ENCODE data around the gene HM13. TPM values are rescaled to one million over a fixed set of nuclear protein-coding genes. Genes with fewer than 3 reads are reported as not detected.
A peak's percentile ranks its signal among the peaks of the same experiment; 100 is the strongest.
"Not testable (repeated sequence)": the region's sequence is repeated elsewhere in the genome, so short reads cannot be mapped to it uniquely, and the experiment has no call there.

The HM13 gene
- total and polyA plus RNA-seq, 9 of the 15 experiments (the other 6 are each of a cell fraction or from before 2014, with no cell fraction given) = 7.7 to 136 (median 74.5) TPM

DNA sequence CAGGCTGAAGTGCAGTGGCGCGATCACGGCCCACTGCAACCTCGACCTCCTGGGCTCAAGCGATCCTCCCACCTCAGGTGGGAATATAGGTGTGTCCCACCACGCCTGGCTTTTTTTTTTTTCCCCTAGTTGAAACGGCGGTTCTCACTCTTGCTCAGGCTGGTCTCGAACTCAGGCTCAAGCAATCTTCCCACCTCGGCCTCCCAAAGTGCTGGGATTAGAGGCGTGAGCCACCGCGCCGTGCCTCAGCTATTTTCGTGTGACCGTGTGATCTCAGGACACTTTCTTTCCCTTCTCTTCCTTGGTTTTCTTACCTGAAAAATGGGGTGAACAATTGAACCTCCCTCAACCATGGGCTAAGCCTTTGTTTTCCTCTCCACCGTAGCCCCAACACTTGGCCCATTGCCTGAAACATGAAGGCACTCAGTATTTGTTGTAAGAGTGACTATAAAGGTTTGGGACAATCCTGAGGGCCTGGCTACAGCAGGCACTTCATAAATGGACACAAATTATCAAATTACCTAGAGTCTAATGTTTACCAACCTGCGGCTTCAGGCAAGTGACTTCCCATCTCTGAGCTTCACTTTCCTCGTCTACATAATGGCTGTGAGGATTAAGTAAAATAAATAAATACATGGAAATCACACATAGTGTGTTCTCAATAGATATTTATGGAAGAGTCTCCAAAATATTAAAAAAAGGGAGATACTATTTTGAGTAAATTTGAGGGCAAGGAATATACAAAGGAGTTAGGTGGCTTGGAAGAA, 59.5 kb downstream of the HM13 start (continued):
- TF ChIP-seq, protein P1, sequence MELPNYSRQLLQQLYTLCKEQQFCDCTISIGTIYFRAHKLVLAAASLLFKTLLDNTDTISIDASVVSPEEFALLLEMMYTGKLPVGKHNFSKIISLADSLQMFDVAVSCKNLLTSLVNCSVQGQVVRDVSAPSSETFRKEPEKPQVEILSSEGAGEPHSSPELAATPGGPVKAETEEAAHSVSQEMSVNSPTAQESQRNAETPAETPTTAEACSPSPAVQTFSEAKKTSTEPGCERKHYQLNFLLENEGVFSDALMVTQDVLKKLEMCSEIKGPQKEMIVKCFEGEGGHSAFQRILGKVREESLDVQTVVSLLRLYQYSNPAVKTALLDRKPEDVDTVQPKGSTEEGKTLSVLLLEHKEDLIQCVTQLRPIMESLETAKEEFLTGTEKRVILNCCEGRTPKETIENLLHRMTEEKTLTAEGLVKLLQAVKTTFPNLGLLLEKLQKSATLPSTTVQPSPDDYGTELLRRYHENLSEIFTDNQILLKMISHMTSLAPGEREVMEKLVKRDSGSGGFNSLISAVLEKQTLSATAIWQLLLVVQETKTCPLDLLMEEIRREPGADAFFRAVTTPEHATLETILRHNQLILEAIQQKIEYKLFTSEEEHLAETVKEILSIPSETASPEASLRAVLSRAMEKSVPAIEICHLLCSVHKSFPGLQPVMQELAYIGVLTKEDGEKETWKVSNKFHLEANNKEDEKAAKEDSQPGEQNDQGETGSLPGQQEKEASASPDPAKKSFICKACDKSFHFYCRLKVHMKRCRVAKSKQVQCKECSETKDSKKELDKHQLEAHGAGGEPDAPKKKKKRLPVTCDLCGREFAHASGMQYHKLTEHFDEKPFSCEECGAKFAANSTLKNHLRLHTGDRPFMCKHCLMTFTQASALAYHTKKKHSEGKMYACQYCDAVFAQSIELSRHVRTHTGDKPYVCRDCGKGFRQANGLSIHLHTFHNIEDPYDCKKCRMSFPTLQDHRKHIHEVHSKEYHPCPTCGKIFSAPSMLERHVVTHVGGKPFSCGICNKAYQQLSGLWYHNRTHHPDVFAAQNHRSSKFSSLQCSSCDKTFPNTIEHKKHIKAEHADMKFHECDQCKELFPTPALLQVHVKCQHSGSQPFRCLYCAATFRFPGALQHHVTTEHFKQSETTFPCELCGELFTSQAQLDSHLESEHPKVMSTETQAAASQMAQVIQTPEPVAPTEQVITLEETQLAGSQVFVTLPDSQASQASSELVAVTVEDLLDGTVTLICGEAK (IDR thresholded peaks at IDR 0.05) = peak; percentile 59; the same call in 1 of the 2 replicates
- TF ChIP-seq, protein P1 (CRISPR knock-in tag; IDR thresholded peaks at IDR 0.05) = no peak
- TF ChIP-seq DMBX1 (CRISPR knock-in tag; IDR thresholded peaks at IDR 0.05; ENCODE audit: borderline replicate concordance) (peak; percentile 21; the same call in 1 of the 2 replicates), ZNF217 (CRISPR knock-in tag; IDR thresholded peaks at IDR 0.05) (no peak), TAL1 (IDR thresholded peaks at IDR 0.05) (no peak)
- TF ChIP-seq, protein P2, sequence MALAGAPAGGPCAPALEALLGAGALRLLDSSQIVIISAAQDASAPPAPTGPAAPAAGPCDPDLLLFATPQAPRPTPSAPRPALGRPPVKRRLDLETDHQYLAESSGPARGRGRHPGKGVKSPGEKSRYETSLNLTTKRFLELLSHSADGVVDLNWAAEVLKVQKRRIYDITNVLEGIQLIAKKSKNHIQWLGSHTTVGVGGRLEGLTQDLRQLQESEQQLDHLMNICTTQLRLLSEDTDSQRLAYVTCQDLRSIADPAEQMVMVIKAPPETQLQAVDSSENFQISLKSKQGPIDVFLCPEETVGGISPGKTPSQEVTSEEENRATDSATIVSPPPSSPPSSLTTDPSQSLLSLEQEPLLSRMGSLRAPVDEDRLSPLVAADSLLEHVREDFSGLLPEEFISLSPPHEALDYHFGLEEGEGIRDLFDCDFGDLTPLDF (CRISPR knock-in tag; IDR thresholded peaks at IDR 0.05) = 0 out of 2 replicates have a peak, but pooled peaks have one; percentile 17

DNA sequence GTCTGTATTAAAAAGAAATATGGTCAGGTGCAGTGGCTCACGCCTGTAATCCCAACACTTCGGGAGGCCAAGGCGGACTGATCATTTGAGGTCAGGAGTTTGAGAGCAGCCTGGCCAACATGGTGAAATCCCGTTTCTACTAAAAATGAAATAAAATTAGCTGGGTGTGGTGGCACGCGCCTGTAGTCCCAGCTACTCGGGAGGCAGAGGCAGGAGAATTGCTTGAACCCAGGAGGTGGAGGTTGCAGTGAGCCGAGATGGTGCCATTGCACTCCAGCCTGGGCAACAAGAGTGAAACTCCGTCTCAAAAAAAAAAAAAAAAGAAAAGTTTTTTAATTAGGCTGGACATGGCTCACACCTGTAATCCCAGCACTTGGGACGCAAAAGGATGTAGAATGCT, 60.7 kb downstream of the HM13 start:
- Histone ChIP-seq H3K4me1 (replicated peaks in 1 of 2; ENCODE audit: control insufficient read depth in 2 of 2, insufficient read depth in 2 of 2, low read length in 2 of 2) (peaks cover 10 to 36% of the 10 kb centered on the region in 2 experiments; a peak in 4 of 5 replicates), H3K79me2 (ENCODE audit: control insufficient read depth, insufficient read depth, low read length) (peaks cover 19% of the 10 kb centered on the region), H3K36me3 (ENCODE audit: control insufficient read depth, insufficient read depth, low read length) (peaks cover 14% of the 10 kb centered on the region; the same call in 2 of the 3 replicates)
- H3K9me1 ChIP-seq (ENCODE audit: control insufficient read depth, insufficient read depth, low read length); FAIRE-seq; H3K27ac ChIP-seq (ENCODE audit: extremely low read depth, low read depth, low read length); DNase-seq (ENCODE audit: extremely low read depth in 1 of 4, low spot score in 3 of 4); CTCF ChIA-PET (ENCODE audit: low intra/inter-chr PET ratio); H3K9ac ChIP-seq (ENCODE audit: insufficient read depth in 1 of 2, low read depth in 2 of 2, low read length in 2 of 2); H3K9me3 ChIP-seq (replicated peaks; ENCODE audit: control insufficient read depth, insufficient read depth, low read depth, low read length); BruUV-seq (replicated peaks); intact Hi-C loops (cut with micrococcal nuclease); ATAC-seq; H2AFZ ChIP-seq (ENCODE audit: low read depth, low read length); H3K4me2 ChIP-seq (ENCODE audit: insufficient read depth, low read length); H3K4me3 ChIP-seq; H4K20me1 ChIP-seq (replicated peaks; ENCODE audit: control insufficient read depth, insufficient read depth, low read length); H3K27me3 ChIP-seq (ENCODE audit: control insufficient read depth in 2 of 2, insufficient read depth in 2 of 2, low read length in 2 of 2): not testable (repeated sequence)
- 94% methylated on average over 5 of the region's 10 CpGs for WGBS (ENCODE audit: insufficient coverage, low coverage, missing lambda C conversion rate)
- POLR2A ChIA-PET = interaction anchor here (2.7 to 3.0 kb wide), 3 partner anchors 12 to 37 kb away, joined by 12 to 37 read pairs (median 28); no protein-coding TSS in a partner anchor
- in situ Hi-C loops (cut with MboI) = loop anchor here (5.0 to 25.0 kb wide), 2 partner anchors 152 to 1062 kb away; no protein-coding TSS in a partner anchor
